HepG2 (cell line): Measurements from ENCODE around the gene NYAP2. TPM values are rescaled to one million over a fixed set of nuclear protein-coding genes. Genes with fewer than 3 reads are reported as not detected.

Source experiments
- ATAC-seq: fragments of 200-7000 bp; cut with Tn5 transposase; 3 replicates; pipeline ENCODE4 v1.9.1; 2020; ENCODE audit warnings: mild to moderate bottlenecking, moderate library complexity
- BruUV-seq: library from RNA; stranded (reverse); fragments of 400-500 nt; replicated peaks from 2 replicates; lab custom pipeline; 2021; lab: Mats Ljungman, UMichigan
- CTCF ChIA-PET: fragments of 300-600 bp; formaldehyde crosslinking; extraction: SDS; loops from one replicate; lab custom pipeline; 2021; ENCODE audit warnings: low total read pairs, inconsistent platforms, low intra/inter-chr PET ratio; lab: Yijun Ruan, JAX
- POLR2A ChIA-PET: fragments of 350-600 bp; sonication (Branson Sonifier 250); formaldehyde crosslinking; loops from one replicate; lab custom pipeline; 2020; ENCODE audit warnings: antibody characterized with exemption, inconsistent platforms; lab: Yijun Ruan, JAX
- DNase-seq: peaks from one replicate; pipeline ENCODE4 v3.0.0-alpha.2; 2015; ENCODE audit warnings: low spot score
- FAIRE-seq: peaks from 3 replicates; lab custom pipeline; 2011; peaks lifted over from hg19 to GRCh38; lab: Jason Lieb, UNC
- H2AFZ ChIP-seq: one replicate; pipeline ENCODE4 v1.6.1; 2011; ENCODE audit warnings: low read length, inconsistent platforms
- H3K27ac ChIP-seq: fragments of 300-600 bp; 3 replicates; pipeline ENCODE4 v1.8.0; 2011; ENCODE audit warnings: mixed run types, mild to moderate bottlenecking, mixed read lengths, low read length, inconsistent platforms; ENCODE audit not compliant: insufficient read depth; ENCODE audit errors: extremely low read length
- H3K27me3 ChIP-seq, 2 experiments: fragments of 200-600 bp in 1 of 2; 2 replicates in 1 of 2; 3 replicates in 1 of 2; pipeline versions ENCODE4 v1.6.0 to v1.8.0; 2011; ENCODE audit warnings: low read length in 2 of 2, mild to moderate bottlenecking in 2 of 2, moderate library complexity in 2 of 2, inconsistent platforms in 1 of 2; ENCODE audit not compliant: insufficient read depth in 2 of 2, control insufficient read depth in 1 of 2
- H3K36me3 ChIP-seq, 2 experiments: fragments of 200-600 bp in 1 of 2; replicated peaks in 1 of 2; 2 replicates in 1 of 2; 3 replicates in 1 of 2; pipeline versions ENCODE4 v1.5.1 to v1.8.0; 2011; ENCODE audit warnings: low read length in 2 of 2, inconsistent platforms in 1 of 2; ENCODE audit not compliant: insufficient read depth in 2 of 2, control insufficient read depth in 1 of 2
- H3K4me1 ChIP-seq: 2 replicates; pipeline ENCODE4 v1.5.1; 2012; ENCODE audit warnings: low read length, inconsistent platforms; ENCODE audit not compliant: insufficient read depth
- H3K4me2 ChIP-seq: 2 replicates; pipeline ENCODE4 v1.6.0; 2011; ENCODE audit warnings: low read depth, low read length, inconsistent platforms
- H3K4me3 ChIP-seq, 3 experiments: fragments of 200-600 bp in 1 of 3; sonication (generic), shearing (Covaris generic) in 1 of 3; replicated peaks in 1 of 3; 2 replicates each; pipeline ENCODE4 v1.5.1; 2011 to 2016; ENCODE audit warnings: low read length in 3 of 3, inconsistent platforms in 2 of 3, low read depth in 2 of 3, mild to moderate bottlenecking in 2 of 3, control low read depth in 1 of 3, mixed read lengths in 1 of 3; ENCODE audit not compliant: insufficient read depth in 1 of 3
- H3K79me2 ChIP-seq: one replicate; pipeline ENCODE4 v1.6.1; 2011; ENCODE audit warnings: low read length, inconsistent platforms; ENCODE audit not compliant: insufficient read depth
- H3K9ac ChIP-seq: 2 replicates; pipeline ENCODE4 v1.6.0; 2011; ENCODE audit warnings: mild to moderate bottlenecking, low read depth, low read length, inconsistent platforms; ENCODE audit not compliant: insufficient read depth
- H3K9me3 ChIP-seq: 2 replicates; pipeline ENCODE4 v1.5.1; 2012; ENCODE audit warnings: mild to moderate bottlenecking, low read length
- H4K20me1 ChIP-seq: 2 replicates; pipeline ENCODE4 v1.6.0; 2011; ENCODE audit warnings: inconsistent platforms, mild to moderate bottlenecking, low read length, moderate library complexity; ENCODE audit not compliant: insufficient read depth
- CEBPG ChIP-seq: IDR thresholded peaks from 2 replicates; pipeline ENCODE4 v1.6.1; 2016
- ELF1 ChIP-seq: sonication (generic); formaldehyde crosslinking; IDR thresholded peaks from 2 replicates; pipeline ENCODE4 v1.4.0; 2020; ENCODE audit warnings: missing genetic modification reagents
- HNF4A ChIP-seq: sonication (generic); formaldehyde crosslinking; IDR thresholded peaks from 2 replicates; pipeline ENCODE4 v1.4.0; 2020; ENCODE audit warnings: missing genetic modification reagents
- MAFF ChIP-seq: IDR thresholded peaks from 2 replicates; pipeline ENCODE4 v1.6.1; 2011; ENCODE audit warnings: low read depth, low read length, improper control_type of control experiment
- NR2F6 ChIP-seq, 2 experiments: IDR thresholded peaks; 2 replicates each; pipeline ENCODE4 v1.6.1; 2016; ENCODE audit warnings: antibody characterized with exemption in 1 of 2, mild to moderate bottlenecking in 1 of 2
- ZMYM3 ChIP-seq: sonication (generic); formaldehyde crosslinking; IDR thresholded peaks from 2 replicates; pipeline ENCODE4 v1.5.1; 2020; ENCODE audit warnings: mild to moderate bottlenecking, missing genetic modification reagents
- ZNF530 ChIP-seq: sonication (generic); formaldehyde crosslinking; IDR thresholded peaks from 2 replicates; pipeline ENCODE4 v1.5.0; 2020; ENCODE audit warnings: low read depth, mild to moderate bottlenecking, missing genetic modification reagents
- ZNF761 ChIP-seq: sonication (generic); formaldehyde crosslinking; conservative IDR thresholded peaks from 2 replicates; pipeline ENCODE4 v1.4.0; 2020; ENCODE audit warnings: mild to moderate bottlenecking, missing genetic modification reagents
- ZNF781 ChIP-seq: sonication (generic); formaldehyde crosslinking; IDR thresholded peaks from 2 replicates; pipeline ENCODE4 v1.5.1; 2020; ENCODE audit warnings: borderline replicate concordance, mild to moderate bottlenecking, missing genetic modification reagents; ENCODE audit errors: not compliant biosample characterization
- WGBS: methylation state at CpG from one replicate; pipeline ENCODE4 v1.1.6; 2017; ENCODE audit warnings: low lambda C conversion rate; 5-methylcytosine and 5-hydroxymethylcytosine counted together
- in situ Hi-C: cut with HindIII; loops from 2 replicates; pipeline ENCODE4 v1.10.0; 2017; ENCODE audit warnings: low pct_unique_long_range_greater_than_20kb; ENCODE audit not compliant: extremely low pct_ligation_motif_present
- intact Hi-C: fragments of 100-400 bp; cut with micrococcal nuclease; formaldehyde crosslinking; loops from one replicate; pipeline ENCODE4 v1.10.0; 2022; ENCODE audit not compliant: unreplicated experiment
- polyA plus RNA-seq, 8 experiments: library from polyadenylated mRNA; depleted of rRNA in 3 of 8; stranded (reverse) in 7 of 8; unstranded in 1 of 8; fragments of >200 nt; fragmentation: Illumina TruSeq in 4 of 8; extraction: Trizol in 4 of 8; gene quantifications; 2 replicates each; pipeline versions ENCODE4 v1.2.1 to v1.2.3, GENCODE V29; 2011 to 2016; ENCODE audit warnings: low read depth in 4 of 8, missing spikeins in 1 of 8, mixed read lengths in 1 of 8; ENCODE audit not compliant: insufficient read depth in 1 of 8
- total RNA-seq, 5 experiments: library from RNA; depleted of rRNA; stranded (reverse); fragments of >200 nt; fragmentation: Illumina TruSeq; extraction: Trizol; gene quantifications; 2 replicates each; pipeline ENCODE4 v1.2.3, GENCODE V29; 2016; ENCODE audit warnings: low read depth in 1 of 5
- TF ChIP-seq, protein P1 (sequence below): sonication (generic); formaldehyde crosslinking; IDR thresholded peaks from 2 replicates; pipeline ENCODE4 v1.4.0; 2020; ENCODE audit warnings: missing genetic modification reagents

The NYAP2 gene
- total and polyA plus RNA-seq, 2 of the 13 experiments (the other 11 are each of a cell fraction or from before 2014, with no cell fraction given) = not detected

GRCh38 chr2:225574582-225575138 lies 175.2 kb downstream of the NYAP2 start:
- peaks cover 15% of the 10 kb centered on the region for H3K9me3 ChIP-seq
- 8% methylated on average over 5 of the region's 5 CpGs for WGBS
- H4K20me1 ChIP-seq = no peaks in the 10 kb centered on the region
- 0 out of 2 replicates have a peak overlapping the region, but pooled peaks have one; percentile 13 for H3K4me2 ChIP-seq
- no peak for TF ChIP-seq ZNF761
- TF ChIP-seq HNF4A (CRISPR knock-in tag) = 0 out of 2 replicates have a peak, but pooled peaks have one; percentile 22
- TF ChIP-seq, all 625 proteins: peak for 1
- Histone ChIP-seq H3K27me3 (no peaks in the 10 kb centered on the region), H3K4me3 (no peak overlapping the region), H3K36me3 (no peaks in the 10 kb centered on the region), H3K27ac (no peak overlapping the region), H3K9ac (no peak overlapping the region), H2AFZ (no peak overlapping the region), H3K4me1 (no peaks in the 10 kb centered on the region), H3K79me2 (no peaks in the 10 kb centered on the region)
- DNase-seq (no peak), ATAC-seq (peak; percentile 38; the same call in 2 of the 3 replicates), FAIRE-seq (no peak)
- in situ Hi-C loops = no loop called here
- no TSS peak for BruUV-seq
- CTCF ChIA-PET = no interaction called here
- POLR2A ChIA-PET = no interaction called here
- intact Hi-C loops = no loop called here

GRCh38 chr2:225581135-225581534 lies 181.6 kb downstream of the NYAP2 start:
- no peaks in the 10 kb centered on the region for H3K27me3 ChIP-seq
- H4K20me1 ChIP-seq = no peaks in the 10 kb centered on the region
- BruUV-seq = no TSS peak
- in situ Hi-C loops = no loop called here
- no peak for ATAC-seq
- TF ChIP-seq CEBPG (CRISPR knock-in tag) (no peak), MAFF (no peak), ELF1 (CRISPR knock-in tag) (no peak), ZNF781 (CRISPR knock-in tag) (no peak), ZNF530 (no peak), NR2F6 (IDR thresholded peaks at IDR 0.05) (no peak), NR2F6 (CRISPR knock-in tag; IDR thresholded peaks at IDR 0.05) (no peak), ZMYM3 (CRISPR knock-in tag) (no peak)
- TF ChIP-seq, protein P1, sequence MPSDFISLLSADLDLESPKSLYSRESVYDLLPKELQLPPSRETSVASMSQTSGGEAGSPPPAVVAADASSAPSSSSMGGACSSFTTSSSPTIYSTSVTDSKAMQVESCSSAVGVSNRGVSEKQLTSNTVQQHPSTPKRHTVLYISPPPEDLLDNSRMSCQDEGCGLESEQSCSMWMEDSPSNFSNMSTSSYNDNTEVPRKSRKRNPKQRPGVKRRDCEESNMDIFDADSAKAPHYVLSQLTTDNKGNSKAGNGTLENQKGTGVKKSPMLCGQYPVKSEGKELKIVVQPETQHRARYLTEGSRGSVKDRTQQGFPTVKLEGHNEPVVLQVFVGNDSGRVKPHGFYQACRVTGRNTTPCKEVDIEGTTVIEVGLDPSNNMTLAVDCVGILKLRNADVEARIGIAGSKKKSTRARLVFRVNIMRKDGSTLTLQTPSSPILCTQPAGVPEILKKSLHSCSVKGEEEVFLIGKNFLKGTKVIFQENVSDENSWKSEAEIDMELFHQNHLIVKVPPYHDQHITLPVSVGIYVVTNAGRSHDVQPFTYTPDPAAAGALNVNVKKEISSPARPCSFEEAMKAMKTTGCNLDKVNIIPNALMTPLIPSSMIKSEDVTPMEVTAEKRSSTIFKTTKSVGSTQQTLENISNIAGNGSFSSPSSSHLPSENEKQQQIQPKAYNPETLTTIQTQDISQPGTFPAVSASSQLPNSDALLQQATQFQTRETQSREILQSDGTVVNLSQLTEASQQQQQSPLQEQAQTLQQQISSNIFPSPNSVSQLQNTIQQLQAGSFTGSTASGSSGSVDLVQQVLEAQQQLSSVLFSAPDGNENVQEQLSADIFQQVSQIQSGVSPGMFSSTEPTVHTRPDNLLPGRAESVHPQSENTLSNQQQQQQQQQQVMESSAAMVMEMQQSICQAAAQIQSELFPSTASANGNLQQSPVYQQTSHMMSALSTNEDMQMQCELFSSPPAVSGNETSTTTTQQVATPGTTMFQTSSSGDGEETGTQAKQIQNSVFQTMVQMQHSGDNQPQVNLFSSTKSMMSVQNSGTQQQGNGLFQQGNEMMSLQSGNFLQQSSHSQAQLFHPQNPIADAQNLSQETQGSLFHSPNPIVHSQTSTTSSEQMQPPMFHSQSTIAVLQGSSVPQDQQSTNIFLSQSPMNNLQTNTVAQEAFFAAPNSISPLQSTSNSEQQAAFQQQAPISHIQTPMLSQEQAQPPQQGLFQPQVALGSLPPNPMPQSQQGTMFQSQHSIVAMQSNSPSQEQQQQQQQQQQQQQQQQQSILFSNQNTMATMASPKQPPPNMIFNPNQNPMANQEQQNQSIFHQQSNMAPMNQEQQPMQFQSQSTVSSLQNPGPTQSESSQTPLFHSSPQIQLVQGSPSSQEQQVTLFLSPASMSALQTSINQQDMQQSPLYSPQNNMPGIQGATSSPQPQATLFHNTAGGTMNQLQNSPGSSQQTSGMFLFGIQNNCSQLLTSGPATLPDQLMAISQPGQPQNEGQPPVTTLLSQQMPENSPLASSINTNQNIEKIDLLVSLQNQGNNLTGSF = no peak
- TF ChIP-seq, all 625 proteins: peak for 0
- Histone ChIP-seq H3K4me2 (no peak overlapping the region), H2AFZ (no peak overlapping the region), H3K4me1 (no peaks in the 10 kb centered on the region), H3K79me2 (no peaks in the 10 kb centered on the region), H3K9me3 (no peaks in the 10 kb centered on the region), H3K27ac (no peak overlapping the region), H3K4me3 (no peak overlapping the region), H3K9ac (no peak overlapping the region), H3K36me3 (no peaks in the 10 kb centered on the region)
- ChIA-PET CTCF (no interaction called here), POLR2A (no interaction called here)
- FAIRE-seq (no peak), DNase-seq (no peak)
- intact Hi-C loops = no loop called here
